Measurements from ENCODE around the gene SNRNP27. TPM values are rescaled to one million over a fixed set of nuclear protein-coding genes. Genes with fewer than 3 reads are reported as not detected.

Gene SNRNP27
- total RNA-seq, 1 donor from 2014 or later = 65.5 TPM

GRCh38 chr2:69933839-69934613, 40.3 kb downstream of the SNRNP27 start:
- no peak for TF ChIP-seq CTCF (conservative IDR thresholded peaks at IDR 0.05)
- Mint-ChIP-seq H3K27ac (ENCODE audit: unreplicated experiment) (no peak overlapping the region), H3K4me1 (no peaks in the 10 kb centered on the region), H3K9me3 (no peaks in the 10 kb centered on the region), H3K4me3 (no peak overlapping the region), H3K27me3 (ENCODE audit: low read depth) (no peaks in the 10 kb centered on the region), H3K36me3 (ENCODE audit: low read depth) (peaks cover 10% of the 10 kb centered on the region)
- DNase-seq (ENCODE audit: low read depth, low spot score) = no peak

GRCh38 chr2:69934614-69934908, 40.8 kb downstream of the SNRNP27 start:
- Mint-ChIP-seq H3K9me3 (no peaks in the 10 kb centered on the region), H3K36me3 (ENCODE audit: low read depth) (peaks cover 10% of the 10 kb centered on the region), H3K27ac (ENCODE audit: unreplicated experiment) (no peak overlapping the region), H3K4me3 (no peak overlapping the region), H3K4me1 (peaks cover 1% of the 10 kb centered on the region), H3K27me3 (ENCODE audit: low read depth) (no peaks in the 10 kb centered on the region)
- no peak for TF ChIP-seq CTCF (conservative IDR thresholded peaks at IDR 0.05)
- DNase-seq (ENCODE audit: low read depth, low spot score) = no peak

GRCh38 chr2:69935011-69935410, 41.3 kb downstream of the SNRNP27 start:
- no peak for DNase-seq (ENCODE audit: low read depth, low spot score)
- peaks cover 10% of the 10 kb centered on the region for H3K36me3 Mint-ChIP-seq (ENCODE audit: low read depth)
- no peak overlapping the region for H3K4me3 Mint-ChIP-seq
- no peaks in the 10 kb centered on the region for H3K27me3 Mint-ChIP-seq (ENCODE audit: low read depth)
- H3K27ac Mint-ChIP-seq (ENCODE audit: unreplicated experiment) = no peak overlapping the region
- H3K9me3 Mint-ChIP-seq = no peaks in the 10 kb centered on the region
- peaks cover 6% of the 10 kb centered on the region for H3K4me1 Mint-ChIP-seq
- TF ChIP-seq CTCF (conservative IDR thresholded peaks at IDR 0.05) = no peak

GRCh38 chr2:69936906-69937305, 43.1 kb downstream of the SNRNP27 start:
- H3K27ac Mint-ChIP-seq (ENCODE audit: unreplicated experiment) = peak overlapping the region; percentile 57
- no peaks in the 10 kb centered on the region for H3K9me3 Mint-ChIP-seq
- peaks cover 19% of the 10 kb centered on the region for H3K4me1 Mint-ChIP-seq
- no peak for TF ChIP-seq CTCF (conservative IDR thresholded peaks at IDR 0.05)
- no peaks in the 10 kb centered on the region for H3K27me3 Mint-ChIP-seq (ENCODE audit: low read depth)
- H3K4me3 Mint-ChIP-seq = no peak overlapping the region
- H3K36me3 Mint-ChIP-seq (ENCODE audit: low read depth) = peaks cover 10% of the 10 kb centered on the region
- no peak for DNase-seq (ENCODE audit: low read depth, low spot score)

GRCh38 chr2:69937968-69938367, 44.2 kb downstream of the SNRNP27 start:
- no peak for TF ChIP-seq CTCF (conservative IDR thresholded peaks at IDR 0.05)
- no peaks in the 10 kb centered on the region for H3K9me3 Mint-ChIP-seq
- DNase-seq (ENCODE audit: low read depth, low spot score) = no peak
- H3K27ac Mint-ChIP-seq (ENCODE audit: unreplicated experiment) = peak overlapping the region; percentile 86
- peaks cover 19% of the 10 kb centered on the region for H3K4me1 Mint-ChIP-seq
- H3K27me3 Mint-ChIP-seq (ENCODE audit: low read depth) = no peaks in the 10 kb centered on the region
- peaks cover 10% of the 10 kb centered on the region for H3K36me3 Mint-ChIP-seq (ENCODE audit: low read depth)
- H3K4me3 Mint-ChIP-seq = no peak overlapping the region
